Thyroid gland (tissue), 4 donors: ENCODE results near the gene MOB2. TPM values are rescaled to one million over a fixed set of nuclear protein-coding genes. Genes with fewer than 3 reads are reported as not detected.

Experiments
- DNase-seq, 2 donors: peaks; one replicate each; pipeline ENCODE4 v3.0.0-alpha.2; 2019
- H3K27ac ChIP-seq, 3 donors: fragments of 200-600 bp; sonication (generic); 1 replicate in 2 of 3; 2 replicates in 1 of 3; pipeline ENCODE4 v1.5.1; 2016 to 2019; ENCODE audit warnings: mild to moderate bottlenecking in 1 of 3, moderate library complexity in 1 of 3
- H3K27me3 ChIP-seq: fragments of 200-600 bp; sonication (generic); one replicate; pipeline ENCODE4 v1.5.1; 2019
- H3K36me3 ChIP-seq, 2 donors: fragments of 200-600 bp; sonication (generic); one replicate each; pipeline ENCODE4 v1.5.1; 2016 to 2019
- H3K4me1 ChIP-seq, 2 donors: fragments of 200-600 bp; sonication (generic); one replicate each; pipeline ENCODE4 v1.5.1; 2017 to 2019
- H3K4me3 ChIP-seq, 3 donors: fragments of 200-600 bp; sonication (generic); replicated peaks in 1 of 3; 1 replicate in 2 of 3; 2 replicates in 1 of 3; pipeline ENCODE4 v1.5.1; 2016; ENCODE audit warnings: mild to moderate bottlenecking in 1 of 3
- H3K9me3 ChIP-seq: fragments of 200-600 bp; sonication (generic); one replicate; pipeline ENCODE4 v1.5.1; 2017
- POLR2A ChIP-seq, 2 donors: fragments of 450-650 bp; IDR thresholded peaks; one replicate each; pipeline ENCODE4 v1.6.1; 2017; ENCODE audit warnings: antibody characterized with exemption in 2 of 2, mild to moderate bottlenecking in 2 of 2, moderate library complexity in 1 of 2
- WGBS, 2 donors: methylation state at CpG; one replicate each; pipeline ENCODE4 v1.1.5; 2017; 5-methylcytosine and 5-hydroxymethylcytosine counted together
- intact Hi-C: fragments of 100-400 bp; cut with DNase I; formaldehyde crosslinking; loops from one replicate; pipeline ENCODE4 v1.15.1; 2023
- total RNA-seq, 4 donors: library from RNA; depleted of rRNA; stranded (reverse); fragments of >200 nt; gene quantifications; one replicate each; pipeline ENCODE4 v1.2.3, GENCODE V29; 2016
- TF ChIP-seq, protein P1 (sequence below), 6 experiments: fragments of 200-600 bp in 3 of 6; fragments of 450-650 bp in 3 of 6; sonication (generic) in 3 of 6; IDR thresholded peaks; one replicate each; pipeline ENCODE4 v1.5.1; 2016 to 2019; ENCODE audit warnings: antibody characterized with exemption in 6 of 6, mild to moderate bottlenecking in 2 of 6, inconsistent platforms in 1 of 6, moderate library complexity in 1 of 6

MOB2 gene
- total RNA-seq, 4 donors from 2014 or later, result 25.6 to 45.8 (median 30.1) TPM

DNA sequence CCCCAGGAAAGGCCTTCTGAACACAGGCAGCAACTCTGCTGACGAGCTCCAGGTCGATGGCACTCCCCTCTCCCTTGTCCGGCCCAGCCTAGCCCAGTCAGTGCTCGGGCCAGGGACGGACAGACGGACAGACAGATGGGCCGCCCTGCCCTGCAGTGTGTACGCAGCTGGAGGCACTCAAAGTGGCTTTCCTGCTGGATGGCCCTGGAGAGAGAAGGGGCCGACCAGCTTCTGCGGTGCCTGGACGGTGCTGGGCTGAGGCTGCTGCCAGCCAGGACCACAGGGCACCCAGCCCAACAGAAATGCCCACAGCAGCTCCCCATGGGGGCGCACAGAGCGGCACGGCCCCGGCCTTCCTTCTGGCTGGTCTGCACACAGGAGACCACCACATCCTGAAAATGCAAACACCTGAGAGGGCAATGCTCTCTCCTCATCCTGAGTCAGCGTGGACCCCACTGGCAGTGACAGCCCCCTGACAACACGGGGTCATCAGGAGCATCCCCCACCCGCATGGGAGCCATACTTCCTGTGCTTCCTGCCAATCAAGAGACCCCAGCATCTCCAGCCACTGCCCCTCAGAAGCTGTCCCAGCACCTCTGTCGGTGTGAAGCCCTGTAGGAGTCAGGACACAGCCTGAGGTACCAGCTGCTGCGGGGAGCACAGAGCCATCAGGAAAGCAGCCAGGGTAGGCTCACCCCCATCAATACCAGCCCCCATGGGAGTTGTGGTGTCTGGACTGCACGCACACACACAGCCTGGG lies 692 bp upstream of the MOB2 start:
- Histone ChIP-seq H3K27ac (peak overlapping the region in 2 of 3 donors; percentile 41 to 54), H3K27me3 (no peaks in the 10 kb centered on the region), H3K4me1 (peaks cover 79 to 95% of the 10 kb centered on the region in 2 donors), H3K4me3 (no peak overlapping the region), H3K36me3 (no peaks in the 10 kb centered on the region), H3K9me3 (no peaks in the 10 kb centered on the region)
- intact Hi-C loops, result no loop called here
- no peak for TF ChIP-seq POLR2A (IDR thresholded peaks at IDR 0.05)
- TF ChIP-seq, protein P1, sequence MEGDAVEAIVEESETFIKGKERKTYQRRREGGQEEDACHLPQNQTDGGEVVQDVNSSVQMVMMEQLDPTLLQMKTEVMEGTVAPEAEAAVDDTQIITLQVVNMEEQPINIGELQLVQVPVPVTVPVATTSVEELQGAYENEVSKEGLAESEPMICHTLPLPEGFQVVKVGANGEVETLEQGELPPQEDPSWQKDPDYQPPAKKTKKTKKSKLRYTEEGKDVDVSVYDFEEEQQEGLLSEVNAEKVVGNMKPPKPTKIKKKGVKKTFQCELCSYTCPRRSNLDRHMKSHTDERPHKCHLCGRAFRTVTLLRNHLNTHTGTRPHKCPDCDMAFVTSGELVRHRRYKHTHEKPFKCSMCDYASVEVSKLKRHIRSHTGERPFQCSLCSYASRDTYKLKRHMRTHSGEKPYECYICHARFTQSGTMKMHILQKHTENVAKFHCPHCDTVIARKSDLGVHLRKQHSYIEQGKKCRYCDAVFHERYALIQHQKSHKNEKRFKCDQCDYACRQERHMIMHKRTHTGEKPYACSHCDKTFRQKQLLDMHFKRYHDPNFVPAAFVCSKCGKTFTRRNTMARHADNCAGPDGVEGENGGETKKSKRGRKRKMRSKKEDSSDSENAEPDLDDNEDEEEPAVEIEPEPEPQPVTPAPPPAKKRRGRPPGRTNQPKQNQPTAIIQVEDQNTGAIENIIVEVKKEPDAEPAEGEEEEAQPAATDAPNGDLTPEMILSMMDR (IDR thresholded peaks at IDR 0.05), result no peak
- DNase-seq, result no peak
- 80% methylated on average over 10 to 13 of the region's 21 CpGs for WGBS, 2 donors

DNA sequence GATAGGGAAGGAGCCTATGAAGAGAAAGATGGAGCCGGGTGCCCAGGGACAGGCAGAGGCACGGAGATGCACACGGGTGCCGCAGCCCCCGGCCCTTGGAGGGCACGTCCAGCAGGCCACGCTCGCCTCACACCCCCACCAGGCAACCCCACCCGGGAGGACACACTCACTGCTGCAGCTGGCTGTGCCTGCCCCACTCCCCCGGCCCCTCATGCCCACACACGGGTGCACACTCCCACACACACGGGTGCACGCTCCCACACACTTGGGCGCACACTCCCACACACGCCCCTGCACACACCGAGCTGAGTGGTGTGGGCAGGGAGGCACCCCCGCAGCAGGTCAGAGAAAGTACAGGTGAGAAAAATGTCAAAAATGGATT lies 1.1 kb downstream of the MOB2 start:
- no peak for TF ChIP-seq POLR2A (IDR thresholded peaks at IDR 0.05)
- TF ChIP-seq, protein P1 (IDR thresholded peaks at IDR 0.05), result no peak
- whole genome bisulfite sequencing, 2 donors, result 50 to 65% methylated on average over 10 of the region's 17 CpGs
- no peaks in the 10 kb centered on the region for H3K9me3 ChIP-seq

DNA sequence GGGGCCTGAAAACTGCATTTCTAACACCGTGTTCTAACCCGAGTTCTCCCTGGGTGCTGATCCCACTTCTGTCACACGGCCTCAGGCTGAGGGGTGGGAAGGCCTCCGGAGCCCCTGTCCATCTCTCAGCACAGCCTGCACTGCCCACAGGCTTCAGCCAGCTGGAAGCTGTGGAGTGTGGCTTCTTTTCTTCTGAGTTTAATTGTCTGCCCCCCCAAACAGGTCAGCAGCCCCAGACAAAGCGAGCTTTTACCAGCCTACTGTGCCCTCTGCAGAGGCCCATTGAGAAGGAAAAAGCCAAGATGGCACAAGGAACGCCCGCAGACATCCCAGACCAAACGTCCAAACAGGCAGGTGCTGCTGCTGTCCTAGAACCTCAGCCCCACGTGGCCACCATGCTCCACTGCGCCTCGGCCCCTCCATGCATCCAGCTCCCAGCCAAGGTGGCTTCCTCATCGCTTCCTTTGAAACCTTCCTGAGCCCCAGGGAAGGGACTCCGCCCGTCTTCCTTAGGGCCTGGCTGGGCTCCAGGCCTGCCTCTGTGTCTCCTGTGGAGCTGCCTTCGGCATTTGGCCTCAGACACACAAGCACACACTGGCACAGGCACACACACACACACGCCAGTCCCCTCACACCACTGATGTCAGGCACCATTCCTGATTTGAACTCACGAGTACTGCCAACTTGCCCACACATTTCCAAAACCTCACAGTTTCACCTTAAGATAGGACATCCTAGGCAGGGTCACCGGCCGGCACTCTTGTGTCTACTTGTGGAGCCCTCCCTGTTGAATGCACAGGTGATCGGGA lies 1.7 kb downstream of the MOB2 start:
- Histone ChIP-seq H3K27ac (peak overlapping the region in 2 of 3 donors; percentile 41 to 54), H3K4me3 (no peak overlapping the region), H3K36me3 (peaks cover 0 to 7% of the 10 kb centered on the region in 2 donors), H3K9me3 (no peaks in the 10 kb centered on the region), H3K4me1 (peaks cover 68 to 93% of the 10 kb centered on the region in 2 donors), H3K27me3 (no peaks in the 10 kb centered on the region)
- peak in 1 of 2 donors; percentile 32 for DNase-seq
- intact Hi-C loops, result loop anchor here (5.0 kb wide), 1 partner anchor 32 kb away; no protein-coding TSS in a partner anchor
- no peak for TF ChIP-seq POLR2A (IDR thresholded peaks at IDR 0.05)
- TF ChIP-seq, protein P1 (IDR thresholded peaks at IDR 0.05), result no peak
- WGBS, 2 donors, result 76 to 78% methylated on average over 20 of the region's 20 CpGs

More for the DNA sequence above, 1.1 kb downstream of the MOB2 start:
- Histone ChIP-seq H3K36me3 (peaks cover 0 to 1% of the 10 kb centered on the region in 2 donors), H3K27me3 (no peaks in the 10 kb centered on the region), H3K27ac (peak overlapping the region; percentile 33 to 54 (median 41)), H3K4me1 (peaks cover 73 to 96% of the 10 kb centered on the region in 2 donors), H3K4me3 (no peak overlapping the region)
- intact Hi-C loops, result no loop called here
- no peak for DNase-seq

GRCh38 chr11:1484061-1484671 lies 2.4 kb downstream of the MOB2 start:
- no peak overlapping the region for H3K4me3 ChIP-seq
- no peak for DNase-seq
- WGBS, 2 donors, result 91 to 96% methylated on average over 7 to 9 of the region's 17 CpGs

More at GRCh38 chr11:1484061-1484671, 2.4 kb downstream of the MOB2 start:
- intact Hi-C loops, result loop anchor here (5.0 kb wide), 1 partner anchor 33 kb away; no protein-coding TSS in a partner anchor
- no peak overlapping the region for H3K27ac ChIP-seq
- no peak for TF ChIP-seq POLR2A (IDR thresholded peaks at IDR 0.05)
- TF ChIP-seq, protein P1 (IDR thresholded peaks at IDR 0.05), result no peak
- H3K27me3 ChIP-seq, result no peaks in the 10 kb centered on the region
- peaks cover 64 to 90% of the 10 kb centered on the region in 2 donors for H3K4me1 ChIP-seq
- H3K9me3 ChIP-seq, result no peaks in the 10 kb centered on the region
- H3K36me3 ChIP-seq, result peaks cover 0 to 11% of the 10 kb centered on the region in 2 donors
